ENCODE data around the gene NTF3.

The NTF3 gene

GRCh38 chr12:5492562-5492961 is 60.7 kb downstream of the NTF3 start:
- TF ChIP-seq, protein P1, sequence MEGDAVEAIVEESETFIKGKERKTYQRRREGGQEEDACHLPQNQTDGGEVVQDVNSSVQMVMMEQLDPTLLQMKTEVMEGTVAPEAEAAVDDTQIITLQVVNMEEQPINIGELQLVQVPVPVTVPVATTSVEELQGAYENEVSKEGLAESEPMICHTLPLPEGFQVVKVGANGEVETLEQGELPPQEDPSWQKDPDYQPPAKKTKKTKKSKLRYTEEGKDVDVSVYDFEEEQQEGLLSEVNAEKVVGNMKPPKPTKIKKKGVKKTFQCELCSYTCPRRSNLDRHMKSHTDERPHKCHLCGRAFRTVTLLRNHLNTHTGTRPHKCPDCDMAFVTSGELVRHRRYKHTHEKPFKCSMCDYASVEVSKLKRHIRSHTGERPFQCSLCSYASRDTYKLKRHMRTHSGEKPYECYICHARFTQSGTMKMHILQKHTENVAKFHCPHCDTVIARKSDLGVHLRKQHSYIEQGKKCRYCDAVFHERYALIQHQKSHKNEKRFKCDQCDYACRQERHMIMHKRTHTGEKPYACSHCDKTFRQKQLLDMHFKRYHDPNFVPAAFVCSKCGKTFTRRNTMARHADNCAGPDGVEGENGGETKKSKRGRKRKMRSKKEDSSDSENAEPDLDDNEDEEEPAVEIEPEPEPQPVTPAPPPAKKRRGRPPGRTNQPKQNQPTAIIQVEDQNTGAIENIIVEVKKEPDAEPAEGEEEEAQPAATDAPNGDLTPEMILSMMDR (IDR thresholded peaks at IDR 0.05; ENCODE audit: control insufficient read depth, extremely low read depth, insufficient read depth): no peak
- DNase-seq (ENCODE audit: low read depth): no peak
- H3K4me3 ChIP-seq (ENCODE audit: low read depth, low read length): no peak overlapping the region

DNA sequence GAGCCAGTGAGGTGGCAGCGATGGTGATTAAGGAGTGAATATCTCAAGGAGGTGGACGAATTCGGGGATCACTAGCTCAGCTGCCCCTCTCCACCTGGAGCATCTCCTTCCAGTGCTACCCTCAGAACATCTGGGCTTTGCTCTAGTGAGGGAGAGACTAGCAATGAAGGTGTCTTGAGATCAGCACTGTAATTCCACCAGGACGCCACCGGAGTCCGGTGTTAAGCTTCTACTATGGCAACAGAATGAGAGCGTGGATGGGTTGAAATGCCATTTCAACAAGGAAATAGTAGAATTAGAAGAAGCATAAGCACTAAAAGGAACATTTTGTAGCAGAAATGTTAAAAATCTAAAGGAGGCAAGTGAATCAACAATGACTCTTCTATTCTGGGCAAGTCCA is 61.1 kb downstream of the NTF3 start:
- no peak for DNase-seq (ENCODE audit: low read depth)
- no peak overlapping the region for H3K4me3 ChIP-seq (ENCODE audit: low read depth, low read length)
- TF ChIP-seq, protein P1 (IDR thresholded peaks at IDR 0.05; ENCODE audit: control insufficient read depth, extremely low read depth, insufficient read depth): peak; percentile 38; the same call in 1 of the 2 replicates

DNA sequence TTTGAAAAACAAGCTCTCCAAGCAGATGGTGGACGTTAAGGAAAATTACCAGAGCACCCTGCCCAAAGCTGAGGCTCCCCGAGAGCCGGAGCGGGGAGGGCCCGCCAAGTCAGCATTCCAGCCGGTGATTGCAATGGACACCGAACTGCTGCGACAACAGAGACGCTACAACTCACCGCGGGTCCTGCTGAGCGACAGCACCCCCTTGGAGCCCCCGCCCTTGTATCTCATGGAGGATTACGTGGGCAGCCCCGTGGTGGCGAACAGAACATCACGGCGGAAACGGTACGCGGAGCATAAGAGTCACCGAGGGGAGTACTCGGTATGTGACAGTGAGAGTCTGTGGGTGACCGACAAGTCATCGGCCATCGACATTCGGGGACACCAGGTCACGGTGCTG is 62.4 kb downstream of the NTF3 start:
- TF ChIP-seq, protein P1 (IDR thresholded peaks at IDR 0.05; ENCODE audit: control insufficient read depth, extremely low read depth, insufficient read depth): no peak
- H3K4me3 ChIP-seq (ENCODE audit: low read depth, low read length): no peak overlapping the region
- no peak for DNase-seq (ENCODE audit: low read depth)

GRCh38 chr12:5497329-5498053 is 65.6 kb downstream of the NTF3 start:
- no peak for DNase-seq (ENCODE audit: low read depth)
- H3K4me3 ChIP-seq (ENCODE audit: low read depth, low read length): no peak overlapping the region
- TF ChIP-seq, protein P1 (IDR thresholded peaks at IDR 0.05; ENCODE audit: control insufficient read depth, extremely low read depth, insufficient read depth): no peak

DNA sequence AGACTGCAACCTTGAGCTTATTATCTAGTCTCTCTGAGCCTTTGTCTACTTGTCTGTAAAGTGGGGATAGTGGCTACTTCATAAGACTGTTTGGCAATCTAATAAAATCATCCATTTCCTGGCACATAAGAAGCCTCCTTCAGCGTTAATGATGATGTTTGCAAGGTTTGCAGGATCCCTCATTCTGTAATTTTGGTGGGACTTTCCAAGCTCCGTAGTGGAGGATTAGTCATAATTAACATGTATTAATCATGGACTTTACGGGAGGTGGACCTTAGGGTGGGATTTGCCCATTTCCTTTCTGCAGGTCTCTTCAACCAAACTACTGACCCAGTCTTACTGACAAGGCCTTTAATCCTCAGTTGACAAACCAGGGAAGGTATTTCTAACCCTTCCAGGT is 66.2 kb downstream of the NTF3 start:
- TF ChIP-seq, protein P1 (IDR thresholded peaks at IDR 0.05; ENCODE audit: control insufficient read depth, extremely low read depth, insufficient read depth): no peak
- no peak overlapping the region for H3K4me3 ChIP-seq (ENCODE audit: low read depth, low read length)
- DNase-seq (ENCODE audit: low read depth): no peak

DNA sequence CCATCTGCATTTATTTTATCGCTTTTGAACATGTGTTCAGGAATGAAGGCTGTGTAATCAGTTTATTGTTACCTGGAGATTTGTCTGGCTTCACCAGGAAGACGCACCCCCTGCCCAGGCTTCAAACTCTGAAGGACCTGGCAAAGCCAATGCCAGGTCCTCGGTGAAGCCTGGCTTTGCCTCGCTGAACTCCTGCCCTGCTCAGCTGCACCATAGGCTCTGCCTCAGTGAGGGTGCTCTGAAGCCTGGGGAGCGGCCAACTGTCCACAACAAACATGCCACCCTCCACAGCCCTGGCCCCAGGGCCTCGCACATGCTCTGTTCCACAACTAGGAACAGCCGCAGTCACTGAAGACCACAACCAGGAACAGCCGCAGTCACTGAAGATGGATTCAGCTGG is 66.9 kb downstream of the NTF3 start:
- TF ChIP-seq, protein P1 (IDR thresholded peaks at IDR 0.05; ENCODE audit: control insufficient read depth, extremely low read depth, insufficient read depth): no peak
- no peak overlapping the region for H3K4me3 ChIP-seq (ENCODE audit: low read depth, low read length)

More for the DNA sequence above, 66.9 kb downstream of the NTF3 start:
- no peak for DNase-seq (ENCODE audit: low read depth)

Measured in LNCaP clone FGC (cell line).